GM21529 (cell line): ENCODE measurements around the gene RPS6KA3.
A peak's percentile ranks its signal among the peaks of the same experiment; 100 is the strongest.
"Not testable (repeated sequence)": the region's sequence is repeated elsewhere in the genome, so short reads cannot be mapped to it uniquely, and the experiment has no call there.

Experiments used
- ATAC-seq: cut with Tn5 transposase; IDR thresholded peaks from one replicate; pipeline ENCODE4 v1.9.1; 2021; ENCODE audit not compliant: unreplicated experiment

Gene RPS6KA3

DNA sequence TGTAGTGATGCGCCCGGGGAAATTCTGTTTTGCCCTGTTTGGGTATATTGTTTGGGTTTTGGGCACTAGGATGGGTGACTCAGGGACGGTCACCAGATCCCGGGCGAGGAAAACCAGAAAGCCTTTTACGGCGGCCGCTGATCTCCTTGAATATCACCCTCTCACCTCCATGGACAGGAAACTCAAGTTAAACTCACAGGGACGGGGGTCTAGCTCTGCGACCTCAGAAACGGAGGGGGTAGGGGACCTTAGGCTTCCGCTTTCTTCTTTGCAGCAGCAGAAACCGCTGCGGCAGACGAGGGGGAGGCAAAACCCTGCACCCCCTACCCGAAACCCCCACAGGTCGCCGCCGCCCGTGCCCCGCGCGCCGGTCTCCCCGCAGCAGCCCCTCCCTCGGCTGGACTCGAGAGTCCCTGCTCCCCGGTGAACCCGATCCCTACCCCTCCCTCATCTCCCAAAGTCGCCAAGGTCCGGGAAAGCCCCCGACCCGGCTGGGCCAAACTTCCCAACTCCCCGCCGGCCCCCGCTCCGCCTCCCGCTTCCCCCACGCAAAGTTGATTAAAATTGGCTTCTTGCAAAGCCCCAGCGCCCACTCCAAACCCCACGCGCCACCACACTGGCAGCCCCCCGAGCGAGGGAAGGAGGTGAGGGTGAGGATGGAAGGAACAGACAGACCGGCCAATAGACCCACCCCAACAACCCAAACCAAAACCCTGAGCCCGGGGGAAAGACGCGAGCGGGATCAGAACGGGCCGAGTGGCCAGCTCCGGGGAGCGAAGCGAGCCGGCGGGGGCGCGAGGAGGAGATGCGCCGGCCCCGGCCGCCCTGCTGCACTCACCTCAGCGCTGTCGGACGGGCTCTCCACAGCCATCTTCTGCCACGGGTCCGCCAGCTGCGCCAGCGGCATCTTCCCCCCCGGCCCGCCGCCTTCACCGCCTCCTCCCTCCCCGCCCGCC lies 705 bp downstream of the RPS6KA3 start:
- ATAC-seq, result peak; percentile 7

DNA sequence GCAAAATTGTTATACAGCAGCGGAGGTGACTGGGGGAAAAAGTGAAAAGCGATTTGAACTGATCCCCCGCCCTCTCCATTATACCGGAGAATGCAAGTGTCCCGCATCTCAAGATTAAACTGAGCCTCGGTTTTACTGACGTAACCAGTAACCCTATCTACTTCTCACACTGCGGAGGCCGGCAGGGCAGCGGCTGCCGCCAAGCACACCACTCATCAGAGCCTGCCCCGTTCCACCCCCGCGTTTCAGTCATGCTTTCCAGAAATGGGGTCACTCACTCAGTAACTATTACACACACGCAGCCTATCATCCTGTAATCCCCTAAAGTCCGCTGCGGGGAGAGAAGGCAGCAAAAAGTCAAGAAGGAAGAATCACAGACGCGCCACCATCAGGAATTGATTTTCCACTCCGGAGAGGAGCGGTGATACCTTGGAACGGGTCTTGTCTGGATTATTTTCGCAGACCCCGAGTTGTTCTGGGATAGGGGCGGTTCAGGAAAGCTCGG lies 1.4 kb downstream of the RPS6KA3 start:
- ATAC-seq, result peak; percentile 42

DNA sequence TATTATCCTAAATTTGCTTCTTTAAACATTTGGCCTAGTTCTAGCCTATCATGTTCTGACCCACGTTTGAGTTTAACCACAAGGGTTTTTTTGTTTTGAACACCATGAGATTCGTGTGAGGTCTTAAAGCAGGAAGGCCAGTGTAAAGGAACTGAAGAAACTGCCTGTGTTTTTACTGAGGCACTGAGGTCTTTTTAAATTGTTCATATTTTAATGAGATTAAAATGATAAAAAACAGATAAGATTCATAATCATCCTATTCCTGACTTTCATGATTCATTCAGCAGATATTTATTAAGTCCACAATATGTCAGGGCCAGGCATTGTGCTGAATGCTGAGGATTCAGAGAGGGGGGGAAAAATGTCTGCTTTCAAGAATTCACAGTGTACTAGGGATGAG lies 3.2 kb downstream of the RPS6KA3 start:
- peak; percentile 17 for ATAC-seq

DNA sequence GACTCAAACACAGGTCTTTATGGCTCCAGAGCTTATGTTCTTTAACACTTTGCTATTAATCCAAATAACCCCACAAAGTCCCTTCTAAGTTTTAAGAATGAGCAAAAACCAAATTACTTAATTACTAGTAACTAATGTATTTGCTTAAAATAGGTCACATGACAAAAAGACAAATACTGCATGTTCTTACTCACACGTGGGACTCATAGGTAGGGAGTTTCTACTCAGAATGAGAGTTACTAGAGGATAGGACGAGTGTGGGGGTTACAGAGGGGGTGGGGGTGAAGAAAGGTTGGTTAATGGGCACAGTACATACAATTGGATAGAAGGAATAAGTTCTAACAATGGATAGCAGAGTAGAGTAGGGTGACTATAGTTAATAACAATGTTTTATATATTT lies 5.8 kb downstream of the RPS6KA3 start:
- no peak for ATAC-seq

DNA sequence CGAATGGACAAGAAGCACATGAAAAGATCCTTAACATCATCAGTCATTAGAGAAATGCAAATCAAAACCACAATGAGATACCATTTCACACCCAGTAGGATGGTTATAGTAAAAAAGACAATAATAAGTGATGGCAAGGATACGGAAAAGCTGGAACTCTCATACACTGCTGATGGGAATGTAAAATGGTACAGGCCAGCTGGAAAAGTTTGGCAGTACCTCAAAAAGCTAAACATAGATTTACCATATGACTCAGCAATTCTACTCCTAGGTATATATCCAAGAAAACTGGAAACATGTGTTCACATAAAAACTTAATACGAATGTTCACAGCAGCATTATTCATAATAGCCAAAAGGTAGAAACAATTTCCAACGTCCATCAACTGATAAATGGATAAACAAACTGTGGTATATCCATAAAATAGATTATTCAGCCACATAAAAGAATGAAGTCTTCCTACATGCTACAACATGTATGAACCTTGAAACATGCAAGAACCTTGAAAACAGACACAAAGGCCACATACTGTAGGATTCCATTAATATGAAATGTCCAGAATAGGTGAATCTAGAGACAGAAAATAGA lies 11.9 kb downstream of the RPS6KA3 start:
- no peak for ATAC-seq

DNA sequence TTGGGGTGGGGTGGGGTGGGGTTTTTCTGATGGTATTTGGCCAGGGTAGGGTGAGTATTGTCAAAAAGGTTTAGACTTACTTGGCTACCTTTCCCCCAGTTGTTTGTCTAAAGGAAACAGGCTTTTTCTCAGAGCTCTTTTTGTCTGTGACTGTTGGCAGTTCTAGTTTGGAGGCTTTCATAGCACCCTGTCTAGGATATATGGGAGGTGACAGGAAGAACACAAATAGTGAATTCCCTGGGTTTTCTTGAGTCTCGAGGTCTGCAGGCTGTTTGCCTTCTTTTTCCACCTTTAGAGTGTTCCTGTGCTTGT lies 13.5 kb downstream of the RPS6KA3 start:
- ATAC-seq, result no peak

DNA sequence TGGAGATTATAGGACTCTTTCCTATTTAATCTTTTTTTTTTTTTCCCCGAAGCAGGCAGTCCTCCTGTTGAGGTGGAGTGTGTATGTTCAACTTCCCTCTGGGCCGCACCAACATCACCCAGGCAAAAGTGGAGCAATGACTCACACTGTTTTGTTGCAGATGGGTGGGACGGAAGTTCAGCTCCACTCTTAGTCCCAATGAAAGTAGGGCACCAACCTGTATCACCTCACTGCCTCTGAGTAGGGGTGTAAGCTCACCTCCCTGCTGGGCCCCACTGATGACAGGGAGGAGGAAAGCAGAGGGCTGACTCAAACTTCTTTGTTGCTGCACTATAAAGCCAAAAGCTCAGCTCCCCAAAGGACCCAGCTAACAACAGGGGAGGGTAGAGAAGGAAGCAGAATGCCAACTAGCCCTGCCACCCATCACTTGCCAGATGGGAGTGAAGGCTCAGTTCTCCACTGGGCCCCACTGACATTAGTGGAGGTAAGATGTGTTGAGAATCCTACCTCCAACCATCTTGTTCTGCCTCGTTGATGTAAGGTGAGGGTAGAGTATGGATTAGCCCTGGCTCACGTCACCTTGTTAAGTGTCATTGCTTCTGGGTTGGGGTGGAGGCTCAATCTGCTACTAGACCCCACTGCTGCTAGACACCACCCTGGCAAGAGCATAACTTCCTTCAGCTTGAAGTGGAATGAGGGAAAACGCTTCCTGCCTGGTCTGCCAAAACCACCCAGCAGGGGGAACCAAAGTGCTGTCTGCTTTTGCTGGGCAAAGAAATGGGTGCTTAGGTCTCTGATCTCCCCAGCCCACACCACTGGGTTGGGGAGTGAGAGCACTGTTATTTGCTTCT lies 14.1 kb downstream of the RPS6KA3 start:
- peak; percentile 81 for ATAC-seq

DNA sequence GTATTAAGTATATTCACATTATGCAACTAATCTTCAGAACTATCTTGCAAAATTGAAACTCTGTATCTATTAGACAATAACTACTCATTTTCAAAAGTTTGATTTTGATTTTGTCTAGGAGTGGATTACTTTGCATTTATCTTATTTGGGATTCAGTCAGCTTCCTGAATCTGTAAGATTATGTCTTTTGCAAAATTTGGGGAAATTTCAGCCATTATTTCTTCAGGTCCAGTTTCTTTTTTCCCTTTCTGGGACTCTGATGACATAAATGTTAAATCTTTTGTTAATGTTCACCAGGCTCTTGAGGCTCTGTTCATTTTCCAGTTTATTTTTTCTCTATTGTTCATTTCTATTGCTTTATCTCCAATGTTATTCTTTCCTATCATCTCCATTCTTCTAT lies 15.0 kb downstream of the RPS6KA3 start:
- no peak for ATAC-seq

DNA sequence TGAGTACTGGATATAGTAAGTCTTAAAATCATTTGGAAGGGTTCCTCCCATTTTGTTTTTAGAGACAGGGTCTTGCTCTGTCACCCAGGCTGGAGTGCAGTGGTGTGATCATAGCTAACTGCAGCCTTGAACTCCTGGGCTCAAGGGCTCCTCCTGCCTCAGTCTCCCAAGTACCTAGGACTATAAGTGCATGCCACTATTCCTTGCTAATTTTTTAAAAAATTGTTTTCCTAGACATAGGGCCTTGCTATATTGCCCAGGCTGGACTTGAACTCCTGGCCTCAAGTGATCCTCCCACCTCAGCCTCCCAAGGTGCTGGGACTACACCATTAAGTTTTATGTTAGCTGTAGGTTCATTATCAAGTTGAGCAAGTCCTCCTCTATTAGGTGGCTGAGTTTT lies 16.6 kb downstream of the RPS6KA3 start:
- not testable (repeated sequence) for ATAC-seq

DNA sequence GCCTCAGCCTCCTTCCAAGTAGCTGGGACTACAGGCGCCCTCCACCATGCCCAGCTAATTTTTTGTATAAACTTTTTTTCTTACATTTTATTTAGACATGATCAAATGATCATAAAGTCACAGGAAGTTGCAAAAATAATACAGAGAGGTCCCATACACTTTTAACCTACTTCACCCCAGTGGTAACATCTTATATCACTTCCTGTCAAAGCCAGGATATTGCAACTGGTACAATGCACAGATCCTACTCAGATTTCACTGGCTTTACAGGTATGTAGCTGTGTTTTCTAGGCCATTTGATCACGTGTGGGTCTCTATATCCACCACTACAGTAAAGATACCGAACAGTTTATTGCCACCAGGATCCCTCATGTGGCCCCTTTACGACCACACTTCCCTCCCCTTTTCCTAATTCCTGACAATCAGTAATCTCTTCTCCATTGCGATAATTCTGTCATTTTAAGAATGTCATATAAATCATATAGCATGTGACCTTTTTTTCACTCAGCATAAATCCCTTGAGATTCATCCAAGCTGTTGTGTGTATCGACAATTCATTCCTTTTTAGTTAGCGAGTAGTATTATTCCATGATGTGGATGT lies 18.0 kb downstream of the RPS6KA3 start:
- no peak for ATAC-seq

DNA sequence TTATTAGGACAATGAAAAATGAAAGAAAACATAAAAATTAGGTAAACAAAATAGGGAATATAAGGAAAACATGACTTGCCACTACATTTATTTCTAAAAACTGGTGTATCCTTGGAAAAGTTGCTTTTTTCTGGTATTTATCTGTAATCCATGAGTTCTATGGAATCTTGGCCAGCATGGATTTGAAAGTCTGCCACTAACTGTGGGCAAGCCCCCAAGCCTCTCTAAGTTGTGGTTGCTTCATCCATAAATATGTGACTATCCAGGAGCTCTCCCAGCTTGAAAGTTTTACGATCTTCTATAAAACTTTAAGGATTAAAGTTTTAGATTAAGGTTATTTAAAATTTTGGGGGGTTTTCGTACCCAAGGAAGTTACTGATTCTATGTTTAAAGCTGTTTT lies 21.8 kb downstream of the RPS6KA3 start:
- no peak for ATAC-seq

DNA sequence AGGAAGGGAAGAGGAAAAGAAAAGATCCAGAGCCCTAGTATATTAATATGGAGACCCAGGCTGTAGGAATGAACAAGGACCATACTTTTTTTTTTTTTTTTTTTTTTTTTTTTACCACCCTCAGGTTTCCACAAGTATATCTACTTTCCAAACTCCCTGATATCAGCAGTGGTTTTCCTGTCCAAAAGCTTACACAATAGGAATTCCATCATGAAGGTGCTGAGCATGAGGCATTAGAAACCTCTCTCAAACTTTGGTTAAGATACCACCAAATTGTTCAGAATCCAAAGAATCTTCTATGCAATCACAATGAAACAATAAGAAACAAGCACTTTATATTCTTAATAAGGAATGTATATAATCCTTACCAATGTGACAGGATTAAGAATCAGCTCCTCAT lies 26.5 kb downstream of the RPS6KA3 start:
- no peak for ATAC-seq

DNA sequence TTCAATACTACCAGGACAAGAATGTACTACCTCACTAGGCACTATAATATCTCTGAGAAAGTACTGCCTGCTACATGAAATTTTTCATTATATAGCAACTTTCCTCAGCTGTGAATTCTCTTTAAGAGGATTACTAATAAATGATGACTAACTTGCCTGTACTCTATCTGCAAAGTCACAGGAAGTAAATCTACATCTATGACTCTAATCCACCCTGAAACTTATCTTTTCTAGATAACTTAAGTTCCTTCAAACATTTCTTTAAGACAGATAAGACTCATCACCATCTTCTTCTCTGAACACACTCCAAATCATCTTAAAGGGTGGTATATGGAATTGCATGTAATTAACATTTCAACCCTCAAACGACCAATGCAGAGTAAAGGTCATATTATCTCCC lies 28.8 kb downstream of the RPS6KA3 start:
- no peak for ATAC-seq

DNA sequence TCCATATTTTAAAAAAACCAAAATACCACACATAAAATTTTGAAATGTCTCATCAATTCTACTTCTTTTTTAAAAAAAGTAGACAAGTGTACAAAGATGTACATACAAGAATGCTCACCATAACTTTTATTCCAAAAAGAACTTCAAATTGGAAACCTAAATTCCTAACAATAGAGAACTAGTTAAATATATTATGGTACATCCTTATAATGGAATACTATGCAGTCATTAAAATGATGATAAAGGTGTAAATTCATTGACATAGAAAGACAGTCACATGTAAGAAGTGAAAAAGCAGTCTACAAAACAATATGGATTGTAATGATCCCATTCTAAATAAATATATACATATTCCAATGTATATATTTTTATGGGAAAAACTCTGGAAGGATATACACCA lies 31.0 kb downstream of the RPS6KA3 start:
- ATAC-seq, result no peak

DNA sequence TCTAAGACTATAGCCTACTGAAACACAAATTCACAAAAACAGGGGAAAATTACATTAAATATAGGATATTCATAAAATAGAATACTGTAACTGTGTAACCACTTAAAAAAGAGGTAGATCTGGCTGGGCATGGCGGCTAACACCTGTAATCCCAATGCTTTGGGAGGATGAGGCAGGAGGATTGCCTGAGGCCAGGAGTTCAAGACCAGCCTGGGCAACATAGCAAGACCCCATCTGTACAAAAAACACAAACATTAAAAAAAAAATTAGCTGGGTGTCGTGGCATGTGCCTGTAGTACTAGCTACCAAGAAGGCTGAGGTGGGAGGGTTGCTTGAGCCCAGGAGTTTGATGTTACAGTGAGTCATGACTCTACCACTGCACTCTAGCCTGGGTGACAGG lies 33.4 kb downstream of the RPS6KA3 start:
- no peak for ATAC-seq

DNA sequence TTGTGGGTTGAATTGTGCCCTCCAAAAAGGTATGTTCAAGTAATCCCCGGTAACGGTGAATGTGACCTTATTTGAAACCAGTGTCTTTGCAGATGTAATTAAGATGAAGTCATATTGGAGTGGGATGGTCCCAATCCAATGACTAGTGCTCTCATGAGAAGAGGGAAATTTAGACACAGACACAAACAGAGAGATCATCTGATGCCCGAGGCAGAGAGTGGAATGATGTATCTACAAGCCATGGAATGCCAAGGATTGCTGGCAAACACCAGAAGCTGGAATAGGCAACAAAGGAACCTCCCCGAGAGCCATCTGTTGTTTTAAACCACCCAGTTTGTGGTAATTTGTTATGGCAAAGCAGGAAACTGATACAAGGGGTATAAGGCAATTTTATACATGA lies 35.1 kb downstream of the RPS6KA3 start:
- ATAC-seq, result no peak

DNA sequence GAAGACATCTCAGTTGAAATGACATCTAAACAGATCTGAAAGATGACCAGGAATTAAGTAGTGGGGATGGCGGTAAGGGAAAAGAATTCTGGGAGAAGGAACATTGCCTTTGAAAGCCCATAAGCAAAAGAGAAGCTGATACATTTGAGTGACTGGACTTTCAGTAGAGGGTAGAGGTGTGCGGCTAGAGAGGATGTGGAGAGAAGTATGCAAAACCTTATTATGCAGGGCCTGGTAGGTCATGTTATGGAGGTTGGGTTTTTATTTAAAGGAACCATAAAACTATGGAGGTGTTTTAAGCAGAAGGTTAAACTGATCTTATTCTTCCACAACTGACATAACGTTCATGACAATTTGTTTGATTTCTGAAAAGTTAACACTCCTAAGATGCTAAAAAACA lies 36.3 kb downstream of the RPS6KA3 start:
- ATAC-seq, result no peak

DNA sequence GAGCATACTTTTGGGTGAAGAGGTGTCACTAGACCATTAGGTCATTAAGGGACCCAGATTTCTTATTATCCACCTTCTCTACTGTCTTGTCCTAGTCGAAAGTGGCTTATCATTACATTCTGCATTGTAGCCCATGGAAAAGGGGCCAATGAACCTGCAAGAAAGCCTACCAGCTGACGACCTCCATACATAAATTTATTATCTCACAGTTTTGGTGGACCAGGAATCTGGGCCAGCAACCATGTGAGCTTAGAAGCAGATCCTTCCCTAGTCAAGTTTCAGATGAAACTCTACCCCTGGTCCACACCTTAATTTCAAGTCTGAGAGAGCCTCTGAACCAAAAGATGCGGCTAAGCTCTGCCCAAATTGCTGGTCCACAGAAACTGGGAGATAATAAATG lies 37.6 kb downstream of the RPS6KA3 start:
- ATAC-seq, result no peak

DNA sequence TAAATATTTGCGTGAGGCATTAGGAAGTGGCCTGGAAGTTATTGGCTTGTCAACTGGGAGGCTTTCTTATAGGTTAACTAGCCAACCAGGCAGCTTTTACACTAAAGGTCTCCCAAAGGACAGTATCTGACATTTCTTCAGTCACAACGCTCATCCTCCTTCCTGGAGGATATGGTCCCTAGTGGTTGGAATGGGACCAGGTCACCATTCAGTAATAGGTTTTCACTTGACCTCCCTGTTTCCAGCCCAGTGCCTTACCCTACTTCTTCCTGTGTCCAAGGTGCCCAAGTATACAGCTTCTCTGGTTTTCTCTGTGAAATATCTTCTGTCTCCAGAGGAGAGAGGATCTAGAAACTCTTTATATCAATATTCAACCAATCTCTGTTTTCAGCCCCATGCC lies 38.5 kb downstream of the RPS6KA3 start:
- ATAC-seq, result no peak

DNA sequence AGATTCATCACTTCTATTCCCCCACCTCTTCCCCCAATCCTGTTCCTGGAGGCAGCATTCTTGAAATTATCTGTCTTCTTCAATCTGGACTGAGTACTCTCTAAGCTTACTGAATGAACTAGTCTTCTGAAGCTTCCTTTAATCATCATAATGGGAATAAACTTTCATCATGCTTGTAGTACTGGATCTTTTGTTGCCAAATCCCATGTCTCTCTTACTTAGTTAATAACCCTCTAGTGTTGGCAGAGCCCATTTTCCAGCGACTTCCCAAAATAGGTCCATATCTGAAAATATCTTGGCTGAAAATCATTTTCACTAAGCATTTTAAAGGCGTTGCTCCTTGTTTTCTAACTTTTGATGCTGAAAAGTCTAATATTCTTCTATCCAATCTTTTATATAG lies 39.6 kb downstream of the RPS6KA3 start:
- no peak for ATAC-seq

DNA sequence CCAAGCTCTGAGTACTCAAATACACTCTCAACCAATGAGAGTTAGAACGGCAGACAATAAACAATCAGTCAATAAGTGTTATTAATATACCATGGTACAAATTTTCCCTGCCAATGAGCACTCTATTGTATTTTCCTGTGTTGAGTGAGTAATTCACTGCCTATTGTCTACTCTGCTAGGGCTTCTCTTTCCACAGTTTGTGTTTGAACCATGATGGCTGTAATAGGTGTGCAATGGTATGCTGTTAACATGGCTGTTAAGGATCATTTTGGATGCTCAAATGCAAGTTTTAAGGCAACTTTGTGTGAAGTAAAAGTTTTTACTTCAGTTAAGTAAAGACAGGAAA lies 41.2 kb downstream of the RPS6KA3 start:
- ATAC-seq, result no peak
